Astrocyte of the cerebellum (primary cell): ENCODE measurements around the gene RXRB.
"Not testable (repeated sequence)": the region's sequence is repeated elsewhere in the genome, so short reads cannot be mapped to it uniquely, and the experiment has no call there.

ENCODE experiments used
- DNase-seq: peaks from one replicate; pipeline ENCODE4 v3.0.0-alpha.2; 2011; ENCODE audit warnings: low read depth
- H3K4me3 ChIP-seq: 2 replicates; pipeline ENCODE4 v1.5.1; 2011; ENCODE audit warnings: mild to moderate bottlenecking, low read depth, low read length, moderate library complexity
- in situ Hi-C: cut with HindIII; loops from 2 replicates; pipeline ENCODE4 v1.10.0; 2017; ENCODE audit warnings: low sequenced_read_pairs
- TF ChIP-seq, protein P1 (sequence below): IDR thresholded peaks from 2 replicates; pipeline ENCODE4 v1.5.1; 2012; ENCODE audit warnings: low read length, low read depth, moderate library complexity, mild to moderate bottlenecking; ENCODE audit errors: missing control alignments

Gene RXRB

DNA sequence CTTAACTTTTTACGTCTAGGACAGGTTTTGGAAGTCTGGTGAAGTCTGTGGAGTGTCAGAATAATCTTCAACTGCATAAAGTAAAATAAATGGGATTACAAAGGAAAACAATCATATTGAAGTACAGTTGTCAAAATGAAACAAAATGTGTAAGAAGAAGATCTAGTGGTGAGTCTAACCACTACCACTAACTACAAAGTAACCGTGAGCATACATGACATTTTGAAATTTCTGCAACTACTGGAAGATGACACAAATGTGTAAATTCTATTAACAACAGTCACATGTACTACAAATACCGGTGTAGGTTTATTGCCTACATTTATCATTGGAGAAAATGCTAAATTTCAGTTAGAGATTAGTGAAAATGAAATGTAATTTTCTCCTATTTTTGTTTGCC lies 41.5 kb upstream of the RXRB start:
- in situ Hi-C loops, result no loop called here
- TF ChIP-seq, protein P1, sequence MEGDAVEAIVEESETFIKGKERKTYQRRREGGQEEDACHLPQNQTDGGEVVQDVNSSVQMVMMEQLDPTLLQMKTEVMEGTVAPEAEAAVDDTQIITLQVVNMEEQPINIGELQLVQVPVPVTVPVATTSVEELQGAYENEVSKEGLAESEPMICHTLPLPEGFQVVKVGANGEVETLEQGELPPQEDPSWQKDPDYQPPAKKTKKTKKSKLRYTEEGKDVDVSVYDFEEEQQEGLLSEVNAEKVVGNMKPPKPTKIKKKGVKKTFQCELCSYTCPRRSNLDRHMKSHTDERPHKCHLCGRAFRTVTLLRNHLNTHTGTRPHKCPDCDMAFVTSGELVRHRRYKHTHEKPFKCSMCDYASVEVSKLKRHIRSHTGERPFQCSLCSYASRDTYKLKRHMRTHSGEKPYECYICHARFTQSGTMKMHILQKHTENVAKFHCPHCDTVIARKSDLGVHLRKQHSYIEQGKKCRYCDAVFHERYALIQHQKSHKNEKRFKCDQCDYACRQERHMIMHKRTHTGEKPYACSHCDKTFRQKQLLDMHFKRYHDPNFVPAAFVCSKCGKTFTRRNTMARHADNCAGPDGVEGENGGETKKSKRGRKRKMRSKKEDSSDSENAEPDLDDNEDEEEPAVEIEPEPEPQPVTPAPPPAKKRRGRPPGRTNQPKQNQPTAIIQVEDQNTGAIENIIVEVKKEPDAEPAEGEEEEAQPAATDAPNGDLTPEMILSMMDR, result no peak
- DNase-seq, result no peak
- no peak overlapping the region for H3K4me3 ChIP-seq

DNA sequence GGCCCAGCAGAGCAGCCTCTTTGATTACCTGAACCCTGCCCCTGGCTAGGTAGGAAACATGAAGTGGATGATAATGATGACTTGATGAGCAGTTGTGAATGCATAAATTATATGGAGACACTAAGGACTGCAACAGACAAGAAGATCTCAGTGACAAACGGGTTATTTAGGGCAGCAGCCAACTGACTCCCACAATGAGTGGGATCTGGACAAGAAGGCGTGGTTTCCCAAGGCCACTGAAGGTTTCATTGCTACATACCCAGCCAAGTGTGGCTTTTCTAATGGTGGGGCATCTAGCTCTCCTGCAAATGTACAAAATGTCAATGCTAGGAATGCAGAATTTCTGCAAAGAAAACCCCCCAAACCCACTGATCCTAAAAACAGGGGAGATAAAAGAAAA lies 37.3 kb upstream of the RXRB start:
- TF ChIP-seq, protein P1, result no peak
- no peak for DNase-seq
- in situ Hi-C loops, result no loop called here
- no peak overlapping the region for H3K4me3 ChIP-seq

DNA sequence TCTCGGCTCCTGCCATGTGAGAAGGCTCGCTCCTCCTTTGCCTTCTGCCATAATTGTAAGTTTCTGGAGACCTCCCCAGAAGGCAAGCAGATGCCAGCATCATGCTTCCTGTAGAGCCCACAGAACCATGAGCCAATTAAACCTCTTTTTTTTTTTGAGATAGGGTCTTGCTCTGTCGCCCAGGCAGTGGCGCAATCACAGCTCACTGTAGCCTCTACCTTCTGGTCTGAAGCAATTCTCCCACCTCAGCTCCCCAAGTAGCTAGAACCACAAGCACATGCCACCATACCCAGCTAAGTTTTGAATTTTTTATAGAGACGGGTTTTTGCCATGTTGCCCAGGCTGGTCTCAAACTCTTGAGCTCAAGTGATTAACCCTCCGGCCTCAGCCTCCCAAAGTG lies 36.4 kb upstream of the RXRB start:
- TF ChIP-seq, protein P1, result no peak
- in situ Hi-C loops, result no loop called here
- no peak overlapping the region for H3K4me3 ChIP-seq
- no peak for DNase-seq

DNA sequence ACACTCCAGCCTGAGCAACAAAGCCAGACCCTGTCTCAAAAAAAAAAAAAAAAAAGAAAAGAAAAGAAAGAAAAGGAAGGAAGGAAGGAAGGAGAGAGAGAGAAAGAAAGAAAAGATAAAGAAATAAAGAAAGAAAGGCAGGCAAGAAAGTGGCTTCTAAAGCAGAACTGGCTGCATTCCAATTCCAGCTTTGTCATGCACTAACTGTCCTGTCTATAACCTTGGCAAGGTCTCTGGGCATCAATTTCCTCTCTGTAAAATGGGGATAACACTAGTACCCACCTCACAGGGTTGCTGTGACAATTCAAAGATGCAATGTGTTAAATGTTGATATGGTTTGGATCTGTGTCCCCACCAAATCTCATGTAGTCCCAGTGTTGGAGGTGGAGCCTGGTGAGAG lies 35.9 kb upstream of the RXRB start:
- no peak overlapping the region for H3K4me3 ChIP-seq
- DNase-seq, result no peak
- TF ChIP-seq, protein P1, result no peak
- in situ Hi-C loops, result no loop called here

DNA sequence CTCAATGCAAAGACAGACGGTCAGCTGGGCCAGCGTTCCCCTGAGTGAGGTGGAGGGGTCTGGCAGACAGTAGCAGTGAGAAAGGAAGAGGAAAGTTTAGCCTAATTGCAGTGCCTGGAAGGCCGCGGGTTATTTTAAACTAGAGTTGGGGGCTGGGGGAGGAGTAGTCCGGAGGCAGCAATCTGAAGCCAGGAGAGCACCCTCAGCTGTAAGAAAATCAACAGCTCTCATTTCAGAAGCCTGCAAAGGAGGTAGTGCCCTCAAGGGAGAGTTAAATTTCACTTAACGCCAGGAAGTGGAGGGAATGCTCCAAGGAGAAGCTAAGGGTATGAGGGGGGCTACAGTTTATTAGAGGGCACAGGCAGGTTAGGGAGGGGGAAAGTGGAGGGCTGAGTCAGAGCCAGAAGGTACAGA lies 34.8 kb upstream of the RXRB start:
- in situ Hi-C loops, result no loop called here
- TF ChIP-seq, protein P1, result no peak
- H3K4me3 ChIP-seq, result no peak overlapping the region
- DNase-seq, result no peak

DNA sequence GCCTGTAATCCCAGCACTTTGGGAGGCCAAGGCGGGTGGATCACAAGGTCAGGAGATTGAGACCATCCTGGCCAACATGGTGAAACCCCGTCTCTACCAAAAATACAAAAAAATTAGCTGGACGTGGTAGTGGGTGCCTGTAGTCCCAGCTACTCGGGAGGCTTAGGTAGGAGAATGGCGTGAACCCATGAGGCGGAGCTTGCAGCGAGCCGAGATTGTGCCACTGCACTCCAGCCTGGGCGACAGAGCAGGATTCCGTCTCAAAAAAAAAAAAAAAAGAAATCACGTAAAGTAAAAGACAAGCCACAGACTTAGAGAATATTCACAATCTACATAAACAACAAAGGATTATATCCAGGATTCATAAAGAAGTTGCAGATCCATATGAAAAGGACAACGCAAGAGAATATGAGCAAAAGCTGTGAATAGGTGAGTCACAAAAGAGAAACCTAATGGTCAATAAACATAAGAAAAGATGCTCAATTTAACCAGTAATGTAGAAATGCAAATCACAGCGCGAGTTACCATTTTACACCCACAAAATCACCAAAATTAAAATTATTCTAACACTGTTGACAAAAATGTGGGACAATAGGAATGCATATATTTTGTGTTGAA lies 26.1 kb upstream of the RXRB start:
- H3K4me3 ChIP-seq, DNase-seq, in situ Hi-C loops: not testable (repeated sequence)

DNA sequence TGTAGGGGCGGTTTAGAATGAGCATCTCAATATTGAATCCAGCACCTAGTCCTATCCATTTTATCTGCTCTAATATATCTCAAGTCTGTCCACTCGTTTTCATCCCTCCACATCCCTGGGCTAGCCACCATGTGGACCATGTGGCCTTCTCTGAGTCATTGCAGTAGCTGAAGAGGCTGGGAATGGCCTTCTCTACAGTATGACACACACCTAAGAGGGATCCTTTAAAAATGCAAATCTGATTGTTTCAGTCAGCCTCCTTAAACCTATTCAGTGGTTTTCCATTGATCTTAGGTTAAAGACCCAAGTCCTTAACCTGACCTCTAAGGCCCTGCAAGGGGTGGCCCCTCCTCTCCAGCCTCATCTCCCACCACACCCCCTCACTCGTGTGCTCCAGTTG lies 17.2 kb upstream of the RXRB start:
- DNase-seq, result no peak
- in situ Hi-C loops, result no loop called here
- no peak overlapping the region for H3K4me3 ChIP-seq
- TF ChIP-seq, protein P1, result no peak
